ENCODE data around the gene KLF2. TPM values are rescaled to one million over a fixed set of nuclear protein-coding genes. Genes with fewer than 3 reads are reported as not detected.

KLF2 gene
- total and polyA plus RNA-seq, 2 donors (not counting 1 experiment from before 2014, with no cell fraction given) = 242 to 3,965 TPM

DNA sequence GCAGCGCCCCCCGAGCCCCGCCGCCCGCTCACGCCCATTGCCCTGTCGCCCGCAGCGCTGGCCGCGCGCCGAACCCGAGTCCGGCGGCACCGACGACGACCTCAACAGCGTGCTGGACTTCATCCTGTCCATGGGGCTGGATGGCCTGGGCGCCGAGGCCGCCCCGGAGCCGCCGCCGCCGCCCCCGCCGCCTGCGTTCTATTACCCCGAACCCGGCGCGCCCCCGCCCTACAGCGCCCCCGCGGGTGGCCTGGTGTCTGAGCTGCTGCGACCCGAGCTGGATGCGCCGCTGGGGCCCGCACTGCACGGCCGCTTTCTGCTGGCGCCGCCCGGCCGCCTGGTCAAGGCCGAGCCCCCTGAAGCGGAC lies 518 bp downstream of the KLF2 start:
- peak overlapping the region; percentile 76 for H3K4me3 Mint-ChIP-seq
- DNase-seq (no peak), ATAC-seq (ENCODE audit: low read depth) (peak; percentile 0)
- intact Hi-C loops (cut with micrococcal nuclease) = loop anchor here (5.0 kb wide), 1 partner anchor 183 kb away; the partner anchor contains the start of gene HSH2D
- peaks cover 63% of the 10 kb centered on the region for H3K4me1 Mint-ChIP-seq
- Histone ChIP-seq H3K79me2 (ENCODE audit: control insufficient read depth, insufficient read depth, low read length) (peaks cover 53% of the 10 kb centered on the region), H3K27me3 (replicated peaks in 1 of 4; ENCODE audit: control extremely low read depth in 1 of 4, control insufficient read depth in 3 of 4, insufficient read depth in 4 of 4, low read length in 3 of 4) (no peaks in the 10 kb centered on the region), H3K4me2 (replicated peaks; ENCODE audit: low read depth, low read length, poor library complexity, severe bottlenecking) (peak overlapping the region; percentile 96), H4K20me1 (ENCODE audit: control insufficient read depth, insufficient read depth, low read length, poor library complexity, severe bottlenecking) (peaks cover 51% of the 10 kb centered on the region), H3K27ac (ENCODE audit: low read length in 2 of 2) (peak overlapping the region; percentile 76 to 98), H2AFZ (ENCODE audit: insufficient read depth, low read depth, low read length, poor library complexity, severe bottlenecking) (no peak overlapping the region), H3K9me3 (ENCODE audit: control extremely low read depth in 1 of 3, control insufficient read depth in 2 of 3, insufficient read depth in 1 of 3, low read length in 2 of 3) (peaks cover 0 to 5% (median 0%) of the 10 kb centered on the region in 3 donors), H3K4me1 (ENCODE audit: control insufficient read depth in 2 of 2, insufficient read depth in 2 of 2, low read length in 2 of 2) (peaks cover 46 to 55% of the 10 kb centered on the region in 2 donors), H3K36me3 (replicated peaks in 1 of 2; ENCODE audit: control extremely low read depth in 1 of 2, control insufficient read depth in 1 of 2, extremely low read depth in 1 of 2, insufficient read depth in 2 of 2, low read length in 1 of 2) (peaks cover 0 to 36% of the 10 kb centered on the region in 2 experiments), H3K4me3 (ENCODE audit: control extremely low read depth in 1 of 5, extremely low read depth in 1 of 5, insufficient read depth in 1 of 5, low read depth in 2 of 5, low read length in 4 of 5) (peak overlapping the region in 4 of 5 experiments; percentile 54 to 100 (median 92)), H3K9ac (ENCODE audit: low read length) (peak overlapping the region; percentile 100)
- no peaks in the 10 kb centered on the region for H3K9me3 Mint-ChIP-seq (ENCODE audit: insufficient read depth)
- H3K27ac Mint-ChIP-seq = peak overlapping the region; percentile 91
- ChIA-PET POLR2A (interaction anchor here (0.6 to 9.3 kb wide), 14 partner anchors 18 to 182 kb away, joined by 3 to 337 read pairs (median 7); partner anchors contain the start of genes AP1M1, FAM32A and HSH2D), CTCF (interaction anchor here (0.7 to 2.2 kb wide), 11 partner anchors 47 to 92 kb away, joined by 3 to 22 read pairs (median 7); no protein-coding TSS in a partner anchor)
- TF ChIP-seq, protein P1, sequence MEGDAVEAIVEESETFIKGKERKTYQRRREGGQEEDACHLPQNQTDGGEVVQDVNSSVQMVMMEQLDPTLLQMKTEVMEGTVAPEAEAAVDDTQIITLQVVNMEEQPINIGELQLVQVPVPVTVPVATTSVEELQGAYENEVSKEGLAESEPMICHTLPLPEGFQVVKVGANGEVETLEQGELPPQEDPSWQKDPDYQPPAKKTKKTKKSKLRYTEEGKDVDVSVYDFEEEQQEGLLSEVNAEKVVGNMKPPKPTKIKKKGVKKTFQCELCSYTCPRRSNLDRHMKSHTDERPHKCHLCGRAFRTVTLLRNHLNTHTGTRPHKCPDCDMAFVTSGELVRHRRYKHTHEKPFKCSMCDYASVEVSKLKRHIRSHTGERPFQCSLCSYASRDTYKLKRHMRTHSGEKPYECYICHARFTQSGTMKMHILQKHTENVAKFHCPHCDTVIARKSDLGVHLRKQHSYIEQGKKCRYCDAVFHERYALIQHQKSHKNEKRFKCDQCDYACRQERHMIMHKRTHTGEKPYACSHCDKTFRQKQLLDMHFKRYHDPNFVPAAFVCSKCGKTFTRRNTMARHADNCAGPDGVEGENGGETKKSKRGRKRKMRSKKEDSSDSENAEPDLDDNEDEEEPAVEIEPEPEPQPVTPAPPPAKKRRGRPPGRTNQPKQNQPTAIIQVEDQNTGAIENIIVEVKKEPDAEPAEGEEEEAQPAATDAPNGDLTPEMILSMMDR (IDR thresholded peaks at IDR 0.05) = no peak
- no peak for TF ChIP-seq EZH2 (IDR thresholded peaks at IDR 0.05; ENCODE audit: borderline replicate concordance, insufficient read depth, low read depth, low read length, poor library complexity, severe bottlenecking)
- WGBS (ENCODE audit: insufficient coverage) = 2% methylated on average over 52 of the region's 52 CpGs
- H3K27me3 Mint-ChIP-seq = no peaks in the 10 kb centered on the region

Measured in B cell (primary cell).